22Rv1 (cell line): Measurements from ENCODE around the gene UNC5B.

Experiments used
- CTCF ChIP-seq: fragments of 450-650 bp; IDR thresholded peaks from 2 replicates; pipeline ENCODE4 v1.5.1; 2017; ENCODE audit warnings: mild to moderate bottlenecking
- ZFX ChIP-seq: fragments of 450-650 bp; IDR thresholded peaks from 2 replicates; pipeline ENCODE4 v1.6.1; 2017; ENCODE audit warnings: antibody characterized with exemption, borderline replicate concordance

- TF ChIP-seq CTCF (no peak), ZFX (no peak)
These were observed 95.9 kb downstream of the UNC5B start for GRCh38 chr10:71308244-71308643.
